ENCODE data around the gene IZUMO1. TPM values are rescaled to one million over a fixed set of nuclear protein-coding genes. Genes with fewer than 3 reads are reported as not detected.

The IZUMO1 gene
- total and polyA plus RNA-seq, 9 of the 15 experiments (the other 6 are each of a cell fraction or from before 2014, with no cell fraction given) = 0.14 to 2.1 (median 0.73) TPM

DNA sequence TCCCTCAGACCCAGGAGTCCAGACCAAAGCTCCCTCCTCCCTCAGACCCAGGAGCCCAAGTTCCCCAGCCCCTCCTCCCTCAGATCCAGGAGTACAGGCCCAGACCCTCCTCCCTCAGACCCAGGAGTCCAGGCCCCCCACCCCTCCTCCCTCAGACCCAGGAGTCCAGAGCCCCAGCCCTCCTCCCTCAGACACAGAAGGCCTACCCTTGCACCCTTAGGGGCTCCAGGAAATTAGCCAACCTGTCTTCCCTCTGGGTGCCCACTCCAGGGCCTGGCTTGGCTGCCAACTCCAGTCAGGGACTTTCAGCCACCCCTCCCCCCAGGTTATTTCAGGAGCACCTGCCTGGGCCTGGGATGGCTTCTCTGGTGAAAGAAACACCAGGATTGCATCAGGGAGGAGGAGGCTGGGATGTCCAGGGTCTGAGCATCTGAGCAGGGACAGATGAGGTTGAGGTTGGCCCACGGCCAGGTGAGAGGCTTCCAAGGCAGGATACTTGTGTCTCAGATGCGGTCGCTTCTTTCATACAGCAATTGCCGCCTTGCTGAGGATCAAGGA, 8.5 kb upstream of the IZUMO1 start, which contains the start of gene FGF21 (continued):
- TF ChIP-seq ZNF263 (CRISPR knock-in tag; IDR thresholded peaks at IDR 0.05; ENCODE audit: borderline replicate concordance) = no peak
- TF ChIP-seq HDGF (IDR thresholded peaks at IDR 0.05) = no peak
- TF ChIP-seq FOXA3 (CRISPR knock-in tag; conservative IDR thresholded peaks at IDR 0.05 in 1 of 2, IDR thresholded peaks at IDR 0.05 in 1 of 2) = no peak
- TF ChIP-seq, protein P1, sequence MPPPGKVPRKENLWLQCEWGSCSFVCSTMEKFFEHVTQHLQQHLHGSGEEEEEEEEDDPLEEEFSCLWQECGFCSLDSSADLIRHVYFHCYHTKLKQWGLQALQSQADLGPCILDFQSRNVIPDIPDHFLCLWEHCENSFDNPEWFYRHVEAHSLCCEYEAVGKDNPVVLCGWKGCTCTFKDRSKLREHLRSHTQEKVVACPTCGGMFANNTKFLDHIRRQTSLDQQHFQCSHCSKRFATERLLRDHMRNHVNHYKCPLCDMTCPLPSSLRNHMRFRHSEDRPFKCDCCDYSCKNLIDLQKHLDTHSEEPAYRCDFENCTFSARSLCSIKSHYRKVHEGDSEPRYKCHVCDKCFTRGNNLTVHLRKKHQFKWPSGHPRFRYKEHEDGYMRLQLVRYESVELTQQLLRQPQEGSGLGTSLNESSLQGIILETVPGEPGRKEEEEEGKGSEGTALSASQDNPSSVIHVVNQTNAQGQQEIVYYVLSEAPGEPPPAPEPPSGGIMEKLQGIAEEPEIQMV (tag; conservative IDR thresholded peaks at IDR 0.05; ENCODE audit: low read depth) = no peak
- peak; percentile 94 for TF ChIP-seq CEBPG (CRISPR knock-in tag; IDR thresholded peaks at IDR 0.05)
- TF ChIP-seq CEBPG (tag; conservative IDR thresholded peaks at IDR 0.05 in 1 of 2, IDR thresholded peaks at IDR 0.05 in 1 of 2) = peak; percentile 59 to 85
- TF ChIP-seq ZNF146 (CRISPR knock-in tag; IDR thresholded peaks at IDR 0.05; ENCODE audit: unreplicated experiment) = no peak
- no peak for TF ChIP-seq SIN3A (IDR thresholded peaks at IDR 0.05; ENCODE audit: borderline replicate concordance in 2 of 2, control insufficient read depth in 1 of 2, low read depth in 2 of 2, low read length in 2 of 2)
- no peak for TF ChIP-seq ZC3H11A (IDR thresholded peaks at IDR 0.05; ENCODE audit: low read depth, low read length)
- TF ChIP-seq ZEB2 (IDR thresholded peaks at IDR 0.05) = peak; percentile 69; the same call in 1 of the 2 replicates
- TF ChIP-seq, protein P2, sequence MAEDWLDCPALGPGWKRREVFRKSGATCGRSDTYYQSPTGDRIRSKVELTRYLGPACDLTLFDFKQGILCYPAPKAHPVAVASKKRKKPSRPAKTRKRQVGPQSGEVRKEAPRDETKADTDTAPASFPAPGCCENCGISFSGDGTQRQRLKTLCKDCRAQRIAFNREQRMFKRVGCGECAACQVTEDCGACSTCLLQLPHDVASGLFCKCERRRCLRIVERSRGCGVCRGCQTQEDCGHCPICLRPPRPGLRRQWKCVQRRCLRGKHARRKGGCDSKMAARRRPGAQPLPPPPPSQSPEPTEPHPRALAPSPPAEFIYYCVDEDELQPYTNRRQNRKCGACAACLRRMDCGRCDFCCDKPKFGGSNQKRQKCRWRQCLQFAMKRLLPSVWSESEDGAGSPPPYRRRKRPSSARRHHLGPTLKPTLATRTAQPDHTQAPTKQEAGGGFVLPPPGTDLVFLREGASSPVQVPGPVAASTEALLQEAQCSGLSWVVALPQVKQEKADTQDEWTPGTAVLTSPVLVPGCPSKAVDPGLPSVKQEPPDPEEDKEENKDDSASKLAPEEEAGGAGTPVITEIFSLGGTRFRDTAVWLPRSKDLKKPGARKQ (CRISPR knock-in tag; IDR thresholded peaks at IDR 0.05) = no peak
- TF ChIP-seq E4F1 (CRISPR knock-in tag; IDR thresholded peaks at IDR 0.05; ENCODE audit: borderline replicate concordance) = no peak
